GM18498 (cell line): ENCODE measurements around the gene EDEM3.
"Not testable (repeated sequence)": the region's sequence is repeated elsewhere in the genome, so short reads cannot be mapped to it uniquely, and the experiment has no call there.

Experiments used
- ATAC-seq: cut with Tn5 transposase; IDR thresholded peaks from one replicate; pipeline ENCODE4 v1.9.1; 2021; ENCODE audit warnings: mild to moderate bottlenecking, moderate library complexity; ENCODE audit not compliant: unreplicated experiment

EDEM3 gene

GRCh38 chr1:184770181-184770979 is 15.7 kb upstream of the EDEM3 start:
- no peak for ATAC-seq

GRCh38 chr1:184769241-184769640 is 14.6 kb upstream of the EDEM3 start:
- ATAC-seq = no peak

GRCh38 chr1:184768467-184768866 is 13.8 kb upstream of the EDEM3 start:
- no peak for ATAC-seq

GRCh38 chr1:184767591-184767990 is 12.9 kb upstream of the EDEM3 start:
- ATAC-seq = no peak

DNA sequence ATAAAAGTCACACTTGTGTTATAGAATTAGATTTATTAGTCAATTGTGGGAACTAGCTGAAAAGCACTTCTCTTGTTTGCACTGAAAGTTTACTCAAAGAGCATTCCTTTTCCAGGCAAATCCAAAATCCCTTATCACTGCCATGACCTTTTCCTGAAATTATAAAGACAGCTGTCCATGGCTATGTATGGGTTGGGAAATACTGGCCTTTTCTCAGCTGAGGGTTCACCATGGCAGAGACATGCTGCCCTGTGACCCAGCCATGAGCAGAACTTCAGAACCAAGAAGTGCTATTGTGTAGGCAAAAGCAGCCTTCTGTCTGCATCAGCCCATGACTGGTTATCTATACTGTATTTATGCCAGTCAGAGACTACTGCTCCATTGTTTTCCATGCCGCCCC is 9.8 kb upstream of the EDEM3 start:
- ATAC-seq = no peak

DNA sequence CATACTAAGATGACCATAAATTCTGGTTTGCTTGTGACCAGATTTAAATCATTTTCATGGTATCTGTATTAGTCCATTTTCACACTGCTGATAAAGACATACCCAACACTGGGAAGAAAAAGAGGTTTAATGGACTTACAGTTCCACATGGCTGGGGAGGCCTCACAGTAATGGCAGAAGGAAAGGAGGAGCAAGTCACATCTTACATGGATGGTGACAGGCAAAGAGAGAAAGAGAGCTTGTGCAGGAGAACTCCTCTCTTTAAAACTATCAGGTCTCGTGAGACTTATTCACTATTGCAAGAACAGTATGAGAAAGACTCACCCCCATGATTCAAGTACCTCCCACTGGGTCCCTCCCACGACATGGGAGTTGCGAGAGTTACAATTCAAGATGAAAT is 8.9 kb upstream of the EDEM3 start:
- not testable (repeated sequence) for ATAC-seq

DNA sequence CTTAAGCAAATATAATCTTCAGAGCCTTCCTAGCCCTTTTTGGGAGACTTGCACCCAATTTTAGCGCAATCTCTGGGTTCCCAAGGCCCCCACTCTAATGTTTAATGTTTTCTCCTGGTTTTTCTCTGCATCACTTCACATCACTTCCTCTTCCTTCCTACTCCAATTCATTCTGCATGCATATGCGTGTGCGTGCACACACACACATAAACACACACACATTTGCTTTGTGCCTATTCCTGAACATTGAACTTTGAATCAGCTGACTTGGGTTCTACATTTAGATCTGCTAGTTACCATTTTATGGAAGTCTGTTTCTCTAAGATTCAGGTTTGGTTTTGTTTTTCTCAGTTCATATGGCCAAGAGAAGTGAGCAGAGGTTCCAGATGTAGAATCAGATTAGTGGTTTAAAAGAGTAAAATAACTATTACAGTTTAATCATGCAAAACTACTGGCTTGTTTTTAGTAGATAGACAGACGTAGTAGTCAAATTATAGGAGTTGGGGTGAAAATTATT is 7.4 kb upstream of the EDEM3 start:
- no peak for ATAC-seq

DNA sequence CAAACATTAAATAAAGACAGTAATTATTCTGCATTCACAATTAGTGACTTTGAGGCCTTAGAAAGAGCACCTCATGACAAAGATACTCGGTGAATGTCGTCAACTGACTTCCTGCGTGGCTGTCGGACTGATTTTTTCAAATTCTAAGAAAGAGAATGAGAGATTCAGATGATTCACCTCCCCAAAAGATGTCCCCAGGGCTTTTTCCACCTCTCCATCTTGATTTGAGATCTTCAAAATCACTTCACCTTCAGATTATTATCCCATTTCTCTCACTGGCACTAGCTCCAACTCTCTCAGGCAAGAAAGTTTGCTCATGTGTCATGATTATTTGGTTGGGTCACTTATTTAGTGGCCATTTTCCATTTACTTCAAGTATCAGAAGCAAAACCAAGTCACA is 5.0 kb upstream of the EDEM3 start:
- no peak for ATAC-seq

DNA sequence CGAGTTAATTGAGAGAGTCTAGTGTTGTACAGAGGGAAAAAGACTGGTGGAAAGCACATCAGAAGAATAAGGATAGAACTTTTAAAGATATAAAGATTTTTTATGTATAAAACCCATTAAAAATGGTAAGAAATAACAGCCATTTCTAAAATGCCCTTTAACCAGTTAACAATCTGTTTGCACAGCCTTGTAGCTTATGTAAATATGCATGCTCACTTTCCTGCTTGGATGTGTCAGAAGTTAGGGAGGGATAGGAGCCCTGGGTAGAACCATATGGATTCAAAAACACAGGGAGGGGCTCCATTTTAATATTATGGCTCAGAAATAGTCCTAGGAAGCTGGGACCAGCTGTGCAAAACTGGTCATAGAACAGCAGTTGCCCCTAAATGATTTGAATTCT is 4.5 kb upstream of the EDEM3 start:
- no peak for ATAC-seq

GRCh38 chr1:184757891-184758290 is 3.2 kb upstream of the EDEM3 start:
- no peak for ATAC-seq

- ATAC-seq = no peak
Observed at GRCh38 chr1:184757406-184757805, 2.7 kb upstream of the EDEM3 start.

DNA sequence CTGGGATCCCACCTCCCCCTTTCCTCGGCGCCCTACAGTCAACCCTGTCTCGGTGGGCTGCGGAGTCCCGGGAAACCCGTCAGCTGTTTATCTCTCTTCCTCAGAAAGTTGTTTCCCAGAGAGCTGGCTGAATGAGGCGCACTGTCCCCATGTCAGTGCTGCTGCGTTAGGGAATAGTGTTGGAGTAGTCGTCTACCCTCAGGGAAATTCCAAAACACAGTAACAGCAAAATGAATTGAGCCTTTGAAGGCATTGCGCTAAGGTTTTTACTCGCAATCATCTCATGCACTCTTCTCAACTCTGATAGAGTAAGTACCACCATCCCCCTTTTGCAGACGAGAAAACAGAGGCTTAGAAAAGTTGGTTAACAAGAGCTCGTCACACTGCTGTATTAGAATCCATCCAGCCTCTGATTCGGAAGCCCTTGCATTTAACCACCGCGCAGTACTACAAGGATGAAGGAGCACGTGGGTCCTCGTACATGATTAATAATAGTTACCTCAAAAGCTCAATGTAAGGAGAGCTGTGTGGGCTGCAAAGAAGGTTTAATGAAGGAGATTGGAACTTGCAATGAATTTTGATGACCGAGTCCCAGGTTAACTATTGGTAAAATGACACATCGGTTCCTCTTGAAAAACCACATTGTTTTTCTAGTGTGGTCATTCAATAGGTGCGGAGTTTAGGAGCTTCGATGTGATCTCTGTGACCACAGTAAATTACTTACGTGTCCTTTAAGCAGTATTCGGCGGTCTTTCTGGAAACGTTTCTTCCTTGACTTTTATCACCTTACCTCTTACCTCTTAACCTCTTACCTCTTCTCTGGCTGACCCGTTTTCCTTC is 788 bp upstream of the EDEM3 start:
- ATAC-seq = peak; percentile 4

GRCh38 chr1:184753608-184754475 is 816 bp downstream of the EDEM3 start:
- peak; percentile 13 for ATAC-seq

- no peak for ATAC-seq
Observed at GRCh38 chr1:184753117-184753516, 1.5 kb downstream of the EDEM3 start.

DNA sequence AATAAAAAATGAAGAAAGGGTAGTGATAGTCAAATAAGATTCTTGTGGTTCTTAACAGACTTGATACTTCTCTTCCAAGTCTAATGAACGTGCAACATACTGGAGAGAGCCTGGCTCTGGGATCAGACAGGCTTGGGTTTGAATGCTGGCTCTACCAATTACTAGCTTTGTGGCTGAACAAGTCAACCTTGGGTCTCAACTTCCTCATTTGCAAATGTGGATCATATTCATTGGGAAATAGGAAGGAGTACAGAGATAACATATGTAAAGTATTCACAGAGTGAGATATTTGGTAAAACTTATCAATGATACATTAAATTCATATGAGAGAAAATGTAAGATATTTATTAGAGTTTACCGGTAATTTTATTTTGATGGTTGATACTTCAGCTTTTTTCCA is 2.0 kb downstream of the EDEM3 start:
- no peak for ATAC-seq

DNA sequence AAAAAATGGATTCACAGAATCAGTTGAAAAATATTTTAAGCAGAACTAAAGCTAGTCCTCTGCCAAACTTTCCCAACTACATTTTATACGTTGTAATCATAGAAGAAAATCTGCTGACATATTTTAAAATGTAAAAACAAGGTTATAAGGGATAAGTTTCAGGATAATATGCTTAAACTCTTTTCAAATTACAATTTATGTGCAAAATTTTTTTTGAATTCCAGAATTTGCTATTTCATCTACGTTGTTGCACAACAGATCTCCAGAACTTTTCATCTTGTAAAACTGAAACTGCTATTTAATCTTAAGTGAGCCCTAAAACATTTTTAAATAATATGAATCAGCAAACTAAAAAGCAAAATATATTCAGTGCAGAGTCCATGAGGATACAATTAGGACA is 5.9 kb downstream of the EDEM3 start:
- no peak for ATAC-seq

- ATAC-seq = peak; percentile 68
Observed at GRCh38 chr1:184747089-184747955, 7.3 kb downstream of the EDEM3 start.

GRCh38 chr1:184745929-184746638 is 8.6 kb downstream of the EDEM3 start:
- ATAC-seq = peak; percentile 58

DNA sequence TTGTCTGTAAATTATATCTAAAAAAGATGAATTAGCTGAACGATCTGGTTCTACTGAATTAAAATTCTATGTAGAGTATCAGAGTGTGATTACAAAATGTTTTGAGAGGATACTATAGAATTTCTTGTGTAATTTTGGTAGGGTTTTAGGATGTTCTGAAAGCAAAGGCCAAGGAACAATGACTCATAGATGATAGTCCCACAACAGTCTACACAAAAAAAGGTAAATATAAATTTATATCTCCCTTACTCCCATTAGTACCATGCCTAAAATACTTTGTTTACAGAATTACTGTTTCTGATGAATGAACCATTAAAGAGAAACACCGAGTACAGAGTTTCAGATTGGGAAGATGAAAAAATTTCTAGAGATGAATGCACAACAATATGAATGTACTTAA is 9.5 kb downstream of the EDEM3 start:
- ATAC-seq = no peak
